ENCODE results near the gene EXOSC2. TPM values are rescaled to one million over a fixed set of nuclear protein-coding genes. Genes with fewer than 3 reads are reported as not detected.

The EXOSC2 gene
- polyA plus RNA-seq, 1 donor (not counting 4 experiments of a cell fraction or from before 2014, with no cell fraction given): 37.5 TPM

- Histone ChIP-seq H2AFZ (ENCODE audit: control insufficient read depth, low read length) (no peak overlapping the region), H4K20me1 (ENCODE audit: control insufficient read depth, extremely low read depth, insufficient read depth, low read length) (peaks cover 5% of the 10 kb centered on the region), H3K27me3 (ENCODE audit: control insufficient read depth, extremely low read depth, insufficient read depth, low read length) (peaks cover 87% of the 10 kb centered on the region), H3K4me2 (ENCODE audit: control insufficient read depth, extremely low read depth, insufficient read depth, low read depth, low read length) (no peak overlapping the region), H3K9me1 (ENCODE audit: control insufficient read depth, extremely low read depth, insufficient read depth, low read length) (no peaks in the 10 kb centered on the region), H3K9me3 (ENCODE audit: control insufficient read depth, low read depth, low read length) (no peaks in the 10 kb centered on the region), H3K9ac (ENCODE audit: control insufficient read depth, extremely low read depth, insufficient read depth, low read length) (no peak overlapping the region), H3K4me3 (ENCODE audit: control insufficient read depth in 2 of 3, extremely low read depth in 1 of 3, insufficient read depth in 2 of 3, low read depth in 1 of 3, low read length in 3 of 3) (no peak overlapping the region), H3K79me2 (ENCODE audit: control insufficient read depth, insufficient read depth, low read length) (no peaks in the 10 kb centered on the region), H3K27ac (ENCODE audit: control insufficient read depth, insufficient read depth, low read length) (no peak overlapping the region), H3K4me1 (ENCODE audit: control insufficient read depth, extremely low read depth, insufficient read depth, low read length) (no peaks in the 10 kb centered on the region), H3K36me3 (ENCODE audit: control insufficient read depth in 2 of 2, extremely low read depth in 1 of 2, insufficient read depth in 2 of 2, low read length in 2 of 2) (no peaks in the 10 kb centered on the region)
- no peak for DNase-seq (ENCODE audit: low read depth, low spot score)
- dilution Hi-C loops (cut with MboI; ENCODE audit: extremely low pct_ligation_motif_present, low sequenced_read_pairs): no loop called here
- FAIRE-seq: no peak
- TF ChIP-seq EZH2 (IDR thresholded peaks at IDR 0.05; ENCODE audit: low read length) (no peak), CTCF (optimal IDR thresholded peaks at IDR 0.05 in 1 of 3, IDR thresholded peaks at IDR 0.05 in 1 of 3, conservative IDR thresholded peaks at IDR 0.05 in 1 of 3; ENCODE audit: extremely low read depth in 1 of 3, insufficient read depth in 2 of 3, low read length in 3 of 3) (no peak)
These were observed 28.6 kb upstream of the EXOSC2 start for GRCh38 chr9:130665029-130665430.

- FAIRE-seq (no peak), DNase-seq (ENCODE audit: low read depth, low spot score) (no peak)
- Histone ChIP-seq H3K27ac (ENCODE audit: control insufficient read depth, insufficient read depth, low read length) (no peak overlapping the region), H2AFZ (ENCODE audit: control insufficient read depth, low read length) (no peak overlapping the region), H3K9me3 (ENCODE audit: control insufficient read depth, low read depth, low read length) (no peaks in the 10 kb centered on the region), H3K4me1 (ENCODE audit: control insufficient read depth, extremely low read depth, insufficient read depth, low read length) (no peaks in the 10 kb centered on the region), H3K4me3 (ENCODE audit: control insufficient read depth in 2 of 3, extremely low read depth in 1 of 3, insufficient read depth in 2 of 3, low read depth in 1 of 3, low read length in 3 of 3) (no peak overlapping the region), H3K9ac (ENCODE audit: control insufficient read depth, extremely low read depth, insufficient read depth, low read length) (no peak overlapping the region), H3K27me3 (ENCODE audit: control insufficient read depth, extremely low read depth, insufficient read depth, low read length) (peaks cover 80% of the 10 kb centered on the region), H4K20me1 (ENCODE audit: control insufficient read depth, extremely low read depth, insufficient read depth, low read length) (peaks cover 5% of the 10 kb centered on the region), H3K79me2 (ENCODE audit: control insufficient read depth, insufficient read depth, low read length) (no peaks in the 10 kb centered on the region), H3K36me3 (ENCODE audit: control insufficient read depth in 2 of 2, extremely low read depth in 1 of 2, insufficient read depth in 2 of 2, low read length in 2 of 2) (no peaks in the 10 kb centered on the region), H3K9me1 (ENCODE audit: control insufficient read depth, extremely low read depth, insufficient read depth, low read length) (no peaks in the 10 kb centered on the region), H3K4me2 (ENCODE audit: control insufficient read depth, extremely low read depth, insufficient read depth, low read depth, low read length) (peak overlapping the region; percentile 2)
- dilution Hi-C loops (cut with MboI; ENCODE audit: extremely low pct_ligation_motif_present, low sequenced_read_pairs): no loop called here
- TF ChIP-seq EZH2 (IDR thresholded peaks at IDR 0.05; ENCODE audit: low read length): peak; percentile 99
- TF ChIP-seq CTCF (optimal IDR thresholded peaks at IDR 0.05 in 1 of 3, IDR thresholded peaks at IDR 0.05 in 1 of 3, conservative IDR thresholded peaks at IDR 0.05 in 1 of 3; ENCODE audit: extremely low read depth in 1 of 3, insufficient read depth in 2 of 3, low read length in 3 of 3): no peak
These were observed 27.9 kb upstream of the EXOSC2 start for GRCh38 chr9:130665431-130666392.

Data from keratinocyte (primary cell).